DND-41 (cell line): ENCODE data around the gene DOCK3.

Experiments used
- ATAC-seq: fragments of 200-7000 bp; cut with Tn5 transposase; 3 replicates; pipeline ENCODE4 v1.9.1; 2021; ENCODE audit warnings: low read depth; ENCODE audit not compliant: insufficient read depth
- DNase-seq: peaks from one replicate; pipeline ENCODE4 v3.0.0-alpha.2; 2020
- H2AFZ ChIP-seq: 2 replicates; pipeline ENCODE4 v1.6.0; 2012; ENCODE audit warnings: low read depth, low read length
- H3K27ac ChIP-seq: 2 replicates; pipeline ENCODE4 v1.5.1; 2012; ENCODE audit warnings: low read length, inconsistent platforms
- H3K27me3 ChIP-seq: fragments of 200-600 bp; sonication (generic); 2 replicates; pipeline ENCODE4 v1.6.0; 2012; ENCODE audit warnings: low read length, mild to moderate bottlenecking, inconsistent platforms; ENCODE audit not compliant: insufficient read depth, poor library complexity
- H3K36me3 ChIP-seq: 2 replicates; pipeline ENCODE4 v1.5.1; 2012; ENCODE audit warnings: low read length, inconsistent platforms; ENCODE audit not compliant: insufficient read depth
- H3K4me1 ChIP-seq: 2 replicates; pipeline ENCODE4 v1.5.1; 2012; ENCODE audit warnings: mild to moderate bottlenecking, low read length; ENCODE audit not compliant: insufficient read depth
- H3K4me2 ChIP-seq: 2 replicates; pipeline ENCODE4 v1.6.0; 2012; ENCODE audit warnings: mild to moderate bottlenecking, moderate library complexity, low read length, inconsistent platforms; ENCODE audit not compliant: insufficient read depth
- H3K4me3 ChIP-seq, 2 experiments: fragments of 200-600 bp in 1 of 2; shearing (Covaris generic) in 1 of 2; 2 replicates each; pipeline ENCODE4 v1.5.1; 2012 to 2016; ENCODE audit warnings: inconsistent platforms in 2 of 2, low read length in 2 of 2, mild to moderate bottlenecking in 2 of 2, low read depth in 1 of 2, moderate library complexity in 1 of 2
- H3K79me2 ChIP-seq: 2 replicates; pipeline ENCODE4 v1.6.0; 2012; ENCODE audit warnings: low read length, inconsistent platforms; ENCODE audit not compliant: insufficient read depth
- H3K9ac ChIP-seq: 2 replicates; pipeline ENCODE4 v1.6.0; 2012; ENCODE audit warnings: low read depth, mild to moderate bottlenecking, inconsistent platforms, low read length, moderate library complexity
- H3K9me3 ChIP-seq: 2 replicates; pipeline ENCODE4 v1.5.1; 2012; ENCODE audit warnings: low read length, moderate library complexity, mild to moderate bottlenecking, inconsistent platforms; ENCODE audit not compliant: insufficient read depth, severe bottlenecking
- H4K20me1 ChIP-seq: 2 replicates; pipeline ENCODE4 v1.6.0; 2012; ENCODE audit warnings: low read length; ENCODE audit not compliant: insufficient read depth
- CTCF ChIP-seq: IDR thresholded peaks from 2 replicates; pipeline ENCODE4 v1.5.1; 2012; ENCODE audit warnings: borderline replicate concordance, low read length, moderate library complexity, mild to moderate bottlenecking; ENCODE audit not compliant: poor library complexity, severe bottlenecking; ENCODE audit errors: extremely low read depth
- EZH2 ChIP-seq: IDR thresholded peaks from 3 replicates; pipeline ENCODE4 v1.6.1; 2012; ENCODE audit warnings: borderline replicate concordance, low read depth, mild to moderate bottlenecking, moderate library complexity, low read length, inconsistent platforms; ENCODE audit not compliant: severe bottlenecking

DOCK3 gene

DNA sequence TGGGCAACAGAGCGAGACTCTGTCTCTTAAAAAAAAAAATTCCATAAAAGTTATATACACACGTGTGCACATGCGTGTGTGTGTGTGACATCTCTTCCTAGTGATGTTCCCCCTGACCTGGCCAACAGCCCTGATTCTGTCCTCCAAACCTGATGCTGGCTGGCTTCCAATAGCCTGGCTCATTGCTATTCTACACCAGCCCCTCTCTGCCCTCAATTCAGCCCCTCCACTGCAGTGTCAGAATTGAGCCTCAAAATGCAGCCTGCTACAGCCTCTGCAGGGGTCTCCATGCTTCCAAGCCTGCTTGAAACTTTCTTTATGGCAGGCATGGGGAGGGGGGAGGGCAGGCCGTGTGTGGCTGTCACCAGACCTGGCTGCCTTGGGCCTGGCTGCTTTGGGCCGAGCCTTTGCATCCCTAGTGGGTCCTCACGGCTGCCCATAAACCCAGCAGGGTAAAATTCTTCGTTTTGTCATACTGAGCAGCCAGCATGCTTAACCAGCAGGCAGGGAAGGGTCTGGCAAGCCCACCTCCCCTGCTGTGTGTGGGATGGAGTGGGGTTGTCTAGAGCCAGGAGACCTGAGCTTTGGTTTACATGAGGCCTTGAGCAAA lies 22.7 kb upstream of the DOCK3 start:
- no peak for TF ChIP-seq EZH2
- no peak for TF ChIP-seq CTCF
- H3K36me3 ChIP-seq: peaks cover 28% of the 10 kb centered on the region
- H3K27ac ChIP-seq: no peak overlapping the region
- H3K27me3 ChIP-seq: no peaks in the 10 kb centered on the region
- H3K9me3 ChIP-seq: no peaks in the 10 kb centered on the region
- ATAC-seq (peak; percentile 10; the same call in 2 of the 3 replicates), DNase-seq (no peak)
- H3K4me3 ChIP-seq: no peak overlapping the region
- no peak overlapping the region for H3K4me2 ChIP-seq
- H4K20me1 ChIP-seq: peaks cover 42% of the 10 kb centered on the region
- H3K79me2 ChIP-seq: no peaks in the 10 kb centered on the region
- no peaks in the 10 kb centered on the region for H3K4me1 ChIP-seq
- no peak overlapping the region for H3K9ac ChIP-seq
- H2AFZ ChIP-seq: no peak overlapping the region

DNA sequence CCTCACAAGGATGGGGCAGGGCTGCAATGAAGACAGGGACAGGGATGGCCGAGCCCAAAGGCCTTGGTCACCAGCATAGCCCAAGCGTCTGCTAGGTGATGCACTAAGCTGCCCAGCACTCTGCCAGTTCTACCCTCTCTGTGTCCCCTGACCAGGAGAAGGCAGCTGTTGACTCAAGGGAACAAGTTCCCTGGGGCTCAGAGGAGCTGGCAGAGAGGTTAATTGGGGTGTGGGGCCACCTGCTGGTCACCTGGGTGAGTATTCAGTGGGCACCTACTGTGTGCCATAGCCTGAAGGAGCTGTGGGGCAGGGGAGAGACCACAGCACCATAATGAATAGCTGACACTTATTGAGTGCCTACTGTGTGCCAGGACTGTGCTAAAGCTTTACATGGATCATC lies 22.0 kb upstream of the DOCK3 start:
- no peak overlapping the region for H3K27ac ChIP-seq
- H3K9me3 ChIP-seq: no peaks in the 10 kb centered on the region
- H3K4me3 ChIP-seq: no peak overlapping the region
- H4K20me1 ChIP-seq: peaks cover 37% of the 10 kb centered on the region
- H3K4me1 ChIP-seq: no peaks in the 10 kb centered on the region
- no peaks in the 10 kb centered on the region for H3K79me2 ChIP-seq
- H3K4me2 ChIP-seq: no peak overlapping the region
- peak; percentile 66 for ATAC-seq
- DNase-seq: peak; percentile 72
- no peak overlapping the region for H2AFZ ChIP-seq
- H3K27me3 ChIP-seq: no peaks in the 10 kb centered on the region
- H3K36me3 ChIP-seq: peaks cover 21% of the 10 kb centered on the region
- no peak overlapping the region for H3K9ac ChIP-seq
- TF ChIP-seq CTCF: peak; percentile 81
- TF ChIP-seq EZH2: no peak

DNA sequence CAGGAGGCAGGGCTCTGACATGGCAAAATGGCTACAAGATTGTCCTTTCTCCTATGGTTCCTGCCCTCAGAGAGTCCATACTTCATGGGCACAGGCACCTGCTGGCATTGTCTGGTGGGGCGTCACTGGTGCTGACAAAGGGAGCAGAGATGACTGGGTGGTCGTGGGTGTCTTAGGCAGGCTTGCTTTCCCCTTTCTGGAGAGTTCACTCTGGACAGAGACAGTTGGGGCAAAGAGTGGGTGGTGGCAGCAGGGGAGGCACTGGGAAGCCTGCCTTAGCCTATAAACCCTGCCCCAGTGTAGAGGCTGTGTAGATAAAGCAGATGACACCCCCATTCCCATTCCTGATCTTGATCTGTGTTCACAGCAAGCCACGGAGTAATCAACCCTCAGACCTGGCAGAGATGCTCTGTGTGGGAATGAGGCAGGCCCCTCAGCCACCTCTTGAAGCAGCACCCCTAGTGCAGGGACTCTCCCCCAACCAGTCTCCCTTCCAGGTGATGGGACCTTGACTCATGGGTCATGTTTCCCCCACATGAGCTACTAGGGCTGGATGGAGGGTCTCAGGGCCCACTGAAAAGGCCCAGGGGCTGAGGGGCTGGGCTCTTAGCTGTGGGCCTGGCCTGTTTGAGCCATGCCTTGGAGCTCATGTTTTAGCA lies 20.7 kb upstream of the DOCK3 start:
- no peak for DNase-seq
- no peak overlapping the region for H3K4me3 ChIP-seq
- H4K20me1 ChIP-seq: peaks cover 29% of the 10 kb centered on the region; the same call in 1 of the 2 replicates
- no peaks in the 10 kb centered on the region for H3K79me2 ChIP-seq
- peaks cover 8% of the 10 kb centered on the region for H3K36me3 ChIP-seq
- no peak overlapping the region for H2AFZ ChIP-seq
- ATAC-seq: peak; percentile 8; the same call in 1 of the 3 replicates
- H3K4me2 ChIP-seq: no peak overlapping the region
- H3K27ac ChIP-seq: no peak overlapping the region
- H3K27me3 ChIP-seq: no peaks in the 10 kb centered on the region
- no peak for TF ChIP-seq EZH2
- no peak for TF ChIP-seq CTCF
- no peaks in the 10 kb centered on the region for H3K9me3 ChIP-seq
- no peak overlapping the region for H3K9ac ChIP-seq
- H3K4me1 ChIP-seq: no peaks in the 10 kb centered on the region
